NCI-H2029 treated with DMSO at 0.1 percent for 48 hours (cell line): Measurements from ENCODE around the gene SCO1.

ENCODE experiments used
- DNase-seq: peaks from one replicate; lab custom pipeline; 2025; lab: John Stamatoyannopoulos, UW

The SCO1 gene

GRCh38 chr17:10652984-10653659, 44.2 kb downstream of the SCO1 start:
- DNase-seq, result no peak

- DNase-seq, result no peak
Measured at GRCh38 chr17:10651927-10652326, 45.4 kb downstream of the SCO1 start.

- no peak for DNase-seq
Measured at GRCh38 chr17:10649602-10650001, 47.7 kb downstream of the SCO1 start.

- no peak for DNase-seq
Measured at GRCh38 chr17:10648956-10649355, 48.4 kb downstream of the SCO1 start.

GRCh38 chr17:10648381-10648780, 49.0 kb downstream of the SCO1 start:
- DNase-seq, result no peak

- DNase-seq, result peak; percentile 1
Measured at GRCh38 chr17:10646392-10646990, 50.8 kb downstream of the SCO1 start.

GRCh38 chr17:10640475-10640874, 56.9 kb downstream of the SCO1 start:
- no peak for DNase-seq

GRCh38 chr17:10638151-10638550, 59.2 kb downstream of the SCO1 start:
- no peak for DNase-seq

- DNase-seq, result no peak
Measured at GRCh38 chr17:10635290-10635689, 62.0 kb downstream of the SCO1 start.

- DNase-seq, result no peak
Measured at GRCh38 chr17:10633738-10634379, 63.5 kb downstream of the SCO1 start.

GRCh38 chr17:10631701-10632100, 65.6 kb downstream of the SCO1 start:
- DNase-seq, result no peak

GRCh38 chr17:10631048-10631700, 66.2 kb downstream of the SCO1 start:
- DNase-seq, result no peak

- no peak for DNase-seq
Measured at GRCh38 chr17:10629706-10630105, 67.6 kb downstream of the SCO1 start.

GRCh38 chr17:10628756-10629155, 68.6 kb downstream of the SCO1 start:
- DNase-seq, result no peak

- DNase-seq, result no peak
Measured at GRCh38 chr17:10626390-10626789, 70.9 kb downstream of the SCO1 start.

- no peak for DNase-seq
Measured at GRCh38 chr17:10624969-10625368, 72.4 kb downstream of the SCO1 start.

GRCh38 chr17:10623737-10624338, 73.5 kb downstream of the SCO1 start:
- no peak for DNase-seq

GRCh38 chr17:10622617-10623485, 74.5 kb downstream of the SCO1 start:
- no peak for DNase-seq
